HL-60/S4 treated with retinoic acid at 250 ng/mL for 4 days and 3 days (cell line): Measurements from ENCODE around the gene SIAH1.

Source experiments
- in situ Hi-C: fragments of 300-500 bp; cut with MboI; formaldehyde crosslinking; loops from 2 replicates; pipeline ENCODE4 v1.7.0; 2022; ENCODE audit warnings: low sequenced_read_pairs

SIAH1 gene

DNA sequence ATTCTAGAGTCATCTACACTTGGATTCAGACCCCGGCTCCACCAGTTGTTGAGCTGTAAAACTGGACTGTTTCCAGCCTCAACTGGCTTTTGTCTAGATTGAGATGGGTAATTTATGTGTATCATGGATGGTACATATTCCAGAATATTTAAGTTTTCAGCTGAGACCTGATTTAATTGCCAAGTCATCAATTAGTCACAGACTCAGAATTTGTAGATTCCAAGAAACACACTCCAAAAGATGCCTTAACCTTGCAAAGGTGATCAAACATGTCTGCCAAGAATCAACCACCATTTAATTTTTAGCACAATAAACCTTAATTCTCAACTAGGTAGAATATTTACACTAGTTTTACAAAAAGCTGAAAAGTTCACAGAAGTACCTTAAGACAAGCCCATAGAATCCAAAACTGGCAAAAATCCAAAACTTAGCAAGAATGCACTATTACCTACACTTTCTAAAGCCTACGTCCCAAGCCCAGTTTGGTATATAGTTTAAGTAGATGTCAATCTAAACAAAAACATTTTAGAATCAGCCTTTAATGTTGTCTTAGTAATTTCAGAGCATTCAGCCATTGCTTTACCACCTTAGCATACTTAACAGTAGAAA, 17.7 kb downstream of the SIAH1 start:
- in situ Hi-C loops: loop anchor here (25.0 kb wide), 1 partner anchor 245 kb away; the partner anchor contains the start of gene N4BP1

GRCh38 chr16:48366165-48367093, 18.8 kb downstream of the SIAH1 start:
- in situ Hi-C loops: loop anchor here (25.0 kb wide), 1 partner anchor 246 kb away; the partner anchor contains the start of gene N4BP1

- in situ Hi-C loops: loop anchor here (25.0 kb wide), 1 partner anchor 247 kb away; the partner anchor contains the start of gene N4BP1
These were observed 19.5 kb downstream of the SIAH1 start for GRCh38 chr16:48365601-48366164.

GRCh38 chr16:48365025-48365600, 20.1 kb downstream of the SIAH1 start:
- in situ Hi-C loops: loop anchor here (25.0 kb wide), 1 partner anchor 247 kb away; the partner anchor contains the start of gene N4BP1

- in situ Hi-C loops: loop anchor here (25.0 kb wide), 1 partner anchor 251 kb away; the partner anchor contains the start of gene N4BP1
These were observed 23.6 kb downstream of the SIAH1 start for GRCh38 chr16:48361540-48362144.

DNA sequence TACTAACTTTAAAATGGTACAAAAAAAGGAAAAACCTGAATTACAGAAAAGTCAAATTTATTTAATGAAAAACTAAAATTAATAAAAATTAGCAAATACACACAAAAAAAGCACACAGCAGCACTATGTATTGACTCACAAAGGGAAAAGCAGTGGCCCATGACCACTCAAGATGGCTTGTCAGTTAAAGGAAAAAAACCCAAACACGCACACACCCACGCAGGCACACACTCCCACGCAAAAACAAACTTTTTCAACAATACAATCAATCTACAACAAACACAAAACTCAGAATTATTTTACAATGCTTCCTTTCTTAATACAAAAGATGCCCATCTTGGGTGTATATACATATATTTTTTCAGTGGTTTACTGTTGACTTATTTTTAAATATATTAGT, 24.2 kb downstream of the SIAH1 start:
- in situ Hi-C loops: loop anchor here (25.0 kb wide), 1 partner anchor 251 kb away; the partner anchor contains the start of gene N4BP1

- in situ Hi-C loops: loop anchor here (25.0 kb wide), 1 partner anchor 252 kb away; the partner anchor contains the start of gene N4BP1
These were observed 25.2 kb downstream of the SIAH1 start for GRCh38 chr16:48359983-48360382.

GRCh38 chr16:48358419-48358818, 26.8 kb downstream of the SIAH1 start:
- in situ Hi-C loops: loop anchor here (25.0 kb wide), 1 partner anchor 254 kb away; the partner anchor contains the start of gene N4BP1

GRCh38 chr16:48356633-48357376, 28.4 kb downstream of the SIAH1 start:
- in situ Hi-C loops: loop anchor here (25.0 kb wide), 1 partner anchor 255 kb away; the partner anchor contains the start of gene N4BP1

GRCh38 chr16:48354877-48355855, 30.0 kb downstream of the SIAH1 start:
- in situ Hi-C loops: loop anchor here (25.0 kb wide), 1 partner anchor 257 kb away; the partner anchor contains the start of gene N4BP1

DNA sequence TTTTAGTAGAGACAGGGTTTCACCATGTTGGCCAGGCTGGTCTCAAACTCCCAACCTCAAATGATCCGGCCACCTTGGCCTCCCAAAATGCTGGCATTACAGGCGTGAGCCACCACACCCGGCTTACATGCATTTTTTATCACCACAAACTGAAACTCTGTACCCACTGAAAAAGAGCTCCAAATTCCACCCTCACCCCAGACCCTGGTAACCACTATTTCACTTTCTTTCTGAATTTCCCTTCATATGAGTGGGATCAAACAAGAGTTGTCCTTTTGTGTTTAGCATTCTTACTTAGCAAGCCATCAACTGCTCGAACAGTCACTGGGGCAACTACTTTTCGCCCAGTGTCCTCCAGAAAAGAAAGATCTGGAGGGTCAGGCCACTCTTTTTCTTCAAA, 30.8 kb downstream of the SIAH1 start:
- in situ Hi-C loops: loop anchor here (25.0 kb wide), 1 partner anchor 258 kb away; the partner anchor contains the start of gene N4BP1

DNA sequence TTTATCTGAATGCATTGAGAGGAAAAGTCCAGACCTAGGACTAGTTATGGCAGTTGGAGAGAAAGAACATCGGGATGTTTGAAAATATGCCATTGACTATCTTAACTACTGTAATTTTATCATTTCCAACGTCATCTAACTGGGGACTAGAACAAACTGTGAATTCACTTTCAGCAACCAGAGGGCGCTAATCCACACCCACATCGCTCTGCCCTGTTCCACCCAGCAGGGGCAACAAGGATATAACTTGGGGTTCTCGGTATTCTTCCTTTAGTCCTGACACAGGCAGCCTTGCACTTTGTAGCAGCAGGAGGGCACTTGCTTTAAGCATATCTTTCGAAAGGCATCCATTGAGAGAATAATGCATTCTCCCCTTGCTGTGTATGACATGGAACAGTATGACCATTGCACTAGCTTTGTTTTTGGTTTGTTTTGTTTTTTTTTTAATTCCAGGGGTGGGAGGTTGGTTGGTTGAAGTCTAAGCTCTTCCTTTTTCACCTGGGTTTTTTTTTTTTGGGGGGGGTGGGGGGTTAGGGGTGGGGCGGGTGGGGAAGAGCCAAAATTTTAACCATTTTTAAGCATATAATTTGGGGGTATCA, 31.5 kb downstream of the SIAH1 start:
- in situ Hi-C loops: loop anchor here (25.0 kb wide), 1 partner anchor 259 kb away; the partner anchor contains the start of gene N4BP1

GRCh38 chr16:48352648-48353390, 32.4 kb downstream of the SIAH1 start:
- in situ Hi-C loops: loop anchor here (25.0 kb wide), 1 partner anchor 259 kb away; the partner anchor contains the start of gene N4BP1

- in situ Hi-C loops: loop anchor here (25.0 kb wide), 1 partner anchor 262 kb away; the partner anchor contains the start of gene N4BP1
These were observed 34.5 kb downstream of the SIAH1 start for GRCh38 chr16:48350736-48351135.

GRCh38 chr16:48347980-48348379, 37.2 kb downstream of the SIAH1 start:
- in situ Hi-C loops: no loop called here

- in situ Hi-C loops: no loop called here
These were observed 37.9 kb downstream of the SIAH1 start for GRCh38 chr16:48347191-48347865.
